Activated gamma-delta T cell (primary cell): ENCODE data around the gene TCF3.

Source experiments
- DNase-seq: peaks from one replicate; lab custom pipeline; 2025; lab: John Stamatoyannopoulos, UW

The TCF3 gene

DNA sequence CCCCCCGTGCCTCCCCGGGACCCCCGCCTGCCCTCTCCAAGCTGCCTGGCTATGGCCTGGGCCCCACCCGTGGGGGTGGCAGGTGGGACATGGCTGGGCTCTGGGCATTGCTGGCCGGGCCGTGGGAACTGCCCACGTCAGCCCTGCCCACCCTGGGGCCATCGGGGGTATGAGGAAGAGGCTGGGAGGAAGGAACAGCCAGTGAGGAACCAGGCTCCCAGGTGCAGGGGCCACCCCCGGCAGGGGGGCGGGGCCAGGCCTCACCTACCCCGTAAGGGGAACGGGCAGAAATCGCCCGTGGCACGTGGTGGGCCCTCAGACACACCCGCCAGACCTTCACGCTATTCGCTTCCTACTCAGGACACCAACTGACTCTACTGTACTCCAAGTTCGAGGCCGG, 22.4 kb downstream of the TCF3 start:
- DNase-seq = no peak

DNA sequence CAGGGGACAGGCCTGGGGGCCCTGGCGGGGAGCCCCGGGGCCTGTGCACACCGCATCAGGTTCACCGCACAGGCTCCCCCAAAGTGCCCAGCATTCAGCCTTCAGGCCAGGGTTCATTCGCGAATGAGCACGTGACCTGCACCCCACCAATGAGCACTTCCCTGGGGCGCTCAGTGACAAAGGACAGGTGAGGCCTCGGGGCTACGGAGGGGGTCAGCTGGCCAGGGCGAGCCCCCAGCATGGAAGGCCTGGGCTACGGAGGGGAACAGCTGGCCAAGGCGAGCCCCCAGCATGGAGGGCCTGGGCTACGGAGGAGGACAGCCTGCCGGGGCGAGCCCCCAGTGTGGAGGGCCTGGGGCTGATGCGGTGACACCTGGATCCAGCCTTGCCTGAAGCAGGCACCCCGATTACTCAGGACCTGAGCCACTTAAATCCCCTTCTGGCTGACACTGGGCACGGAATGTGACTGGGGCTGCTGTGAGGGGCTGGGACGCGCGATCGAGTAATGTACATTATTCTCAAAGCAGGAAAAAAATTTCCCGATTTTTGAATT, 23.1 kb downstream of the TCF3 start:
- no peak for DNase-seq

DNA sequence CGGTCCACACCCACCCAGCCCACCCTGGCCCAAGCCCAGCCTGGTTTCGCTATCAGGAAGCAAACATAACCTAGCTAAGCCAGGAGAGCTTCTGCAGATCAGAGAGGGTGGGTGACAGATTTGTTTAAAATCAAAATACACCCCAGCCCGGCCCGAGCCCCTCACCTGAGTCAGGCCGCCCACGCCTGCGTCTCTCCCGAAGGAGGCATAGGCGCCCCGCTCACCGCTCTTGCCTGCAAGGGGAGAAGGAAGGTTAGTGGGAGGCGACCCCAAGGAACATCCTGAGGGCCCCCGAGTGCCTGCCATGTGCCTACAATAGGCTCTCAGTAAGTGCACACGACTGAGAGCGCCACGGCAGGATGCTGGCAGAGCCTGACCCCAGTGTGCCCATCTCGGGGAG, 25.2 kb downstream of the TCF3 start:
- DNase-seq = no peak

DNA sequence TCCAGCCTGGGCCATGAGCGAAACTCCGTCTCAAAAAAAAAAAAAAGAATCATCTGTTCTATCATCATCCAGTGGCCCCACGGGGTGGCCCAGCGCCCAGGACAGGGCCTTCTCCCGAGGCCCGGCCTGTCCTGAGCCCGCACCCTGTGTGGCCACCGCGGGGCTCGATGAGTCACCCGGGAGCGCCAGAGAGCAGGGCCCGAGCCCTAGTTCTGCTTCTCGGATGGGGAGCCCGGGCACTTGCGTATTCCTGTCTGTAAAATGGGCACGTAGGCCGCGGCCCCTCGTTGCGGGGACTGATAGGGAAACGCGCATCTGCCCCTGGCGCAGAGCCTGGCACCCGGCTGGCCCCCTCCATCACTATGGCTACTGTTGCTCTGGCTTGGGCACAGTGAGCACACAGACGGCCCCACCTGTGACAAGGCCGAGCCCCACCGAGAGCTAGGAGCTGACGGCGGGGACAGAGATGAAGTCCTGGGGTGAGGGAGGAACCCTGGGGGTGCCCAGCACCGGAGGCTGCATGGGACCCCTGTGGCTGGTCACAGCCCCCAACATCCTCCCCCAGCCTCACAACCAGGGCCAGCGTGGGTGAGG, 25.9 kb downstream of the TCF3 start:
- DNase-seq = no peak

DNA sequence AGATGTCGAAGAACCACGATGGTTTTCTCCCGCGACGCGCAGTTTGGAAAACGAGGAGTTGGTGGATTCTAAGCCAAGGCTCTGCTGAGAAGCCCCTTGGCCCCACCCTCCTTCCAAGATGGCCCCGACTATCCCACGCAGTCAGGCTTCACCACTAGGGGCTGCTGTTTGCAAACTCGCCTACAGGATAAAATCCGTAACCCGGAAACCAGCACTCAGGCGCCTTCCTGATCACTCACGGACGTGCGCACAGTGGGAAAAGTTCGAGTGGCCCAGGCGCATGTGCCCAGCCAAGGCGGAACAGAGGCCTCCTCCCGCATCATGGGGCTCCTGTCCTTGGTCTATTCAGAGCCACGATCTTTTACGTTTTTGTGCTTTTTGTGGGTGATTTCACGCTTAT, 28.0 kb downstream of the TCF3 start:
- DNase-seq = no peak

DNA sequence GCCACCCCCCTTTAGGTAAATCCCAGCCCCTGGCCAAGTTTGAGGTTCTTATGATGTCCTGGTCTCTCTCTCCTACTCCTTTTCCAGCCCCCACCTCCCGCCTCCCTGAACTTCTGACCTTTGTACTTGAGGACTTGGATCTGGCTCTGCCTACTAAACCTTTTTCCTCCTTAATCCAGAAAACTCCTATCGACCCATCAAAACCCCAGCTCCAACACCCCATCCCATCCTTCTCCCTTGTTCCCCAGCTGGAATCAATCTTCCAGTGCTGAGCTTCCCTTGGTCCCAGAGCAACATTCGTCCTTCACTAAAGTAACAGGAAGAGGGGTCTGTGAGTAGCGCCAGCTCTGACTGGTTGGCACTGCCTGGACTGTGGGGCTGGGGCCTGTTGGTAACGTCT, 29.9 kb downstream of the TCF3 start:
- DNase-seq = no peak

DNA sequence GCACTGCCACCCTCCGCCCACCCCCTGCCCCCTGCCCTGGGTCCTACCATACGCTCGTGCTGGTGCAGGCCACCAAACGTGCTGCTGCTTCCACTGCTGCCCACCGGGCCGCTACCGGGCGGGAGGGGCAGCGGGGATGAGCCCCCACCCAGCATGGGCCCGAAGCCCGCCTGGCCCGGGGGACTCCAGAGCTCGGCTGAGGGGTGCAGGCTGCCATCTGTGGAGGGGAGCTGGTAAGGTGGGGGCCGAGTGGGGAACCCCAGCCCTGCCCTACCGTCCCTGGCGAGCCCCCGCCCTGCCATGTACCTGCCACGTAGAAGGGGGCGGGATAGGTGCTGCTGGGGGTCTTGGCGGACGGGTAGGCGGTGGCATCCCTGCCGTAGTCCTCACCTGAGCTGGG, 30.4 kb downstream of the TCF3 start:
- DNase-seq = no peak

DNA sequence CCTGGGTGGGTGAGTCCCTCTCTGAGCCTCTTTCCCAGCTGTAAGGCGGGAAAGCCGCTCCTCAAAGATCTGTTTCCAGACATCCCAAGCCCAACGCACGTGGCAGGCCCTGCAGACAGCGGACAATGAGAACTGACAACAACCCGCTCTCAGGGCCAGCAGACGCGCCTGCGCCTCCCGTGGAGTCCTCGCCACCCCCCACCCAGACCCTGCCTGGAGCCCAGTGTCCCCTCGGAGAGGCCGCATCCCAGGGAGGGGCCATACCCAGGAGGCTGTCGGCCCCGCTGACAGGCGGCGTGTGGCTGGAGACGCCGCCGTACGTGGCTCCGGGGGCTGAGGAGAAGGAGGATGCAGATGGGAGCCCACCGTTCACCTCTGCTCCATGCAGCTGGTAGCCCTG, 30.8 kb downstream of the TCF3 start:
- DNase-seq = no peak

DNA sequence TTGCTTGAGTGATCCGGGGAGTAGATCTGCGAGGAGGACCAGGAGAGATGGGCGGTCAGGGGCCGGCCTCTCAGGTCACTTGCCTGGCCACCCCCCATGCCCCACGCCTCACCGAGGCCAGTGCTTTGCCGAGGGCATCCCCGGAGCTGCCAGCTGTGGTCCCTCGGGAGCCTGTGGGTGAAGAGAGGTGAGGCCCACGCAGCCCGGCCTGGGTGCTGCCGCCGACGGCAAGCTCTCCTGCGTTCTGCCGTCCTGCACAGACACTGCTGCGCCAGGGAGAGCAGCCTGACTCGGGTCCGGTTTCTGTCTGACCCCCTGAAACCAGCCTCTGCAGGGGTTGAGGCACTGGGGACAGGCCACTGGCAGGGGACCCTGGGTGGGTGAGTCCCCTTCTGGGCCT, 31.4 kb downstream of the TCF3 start:
- no peak for DNase-seq

DNA sequence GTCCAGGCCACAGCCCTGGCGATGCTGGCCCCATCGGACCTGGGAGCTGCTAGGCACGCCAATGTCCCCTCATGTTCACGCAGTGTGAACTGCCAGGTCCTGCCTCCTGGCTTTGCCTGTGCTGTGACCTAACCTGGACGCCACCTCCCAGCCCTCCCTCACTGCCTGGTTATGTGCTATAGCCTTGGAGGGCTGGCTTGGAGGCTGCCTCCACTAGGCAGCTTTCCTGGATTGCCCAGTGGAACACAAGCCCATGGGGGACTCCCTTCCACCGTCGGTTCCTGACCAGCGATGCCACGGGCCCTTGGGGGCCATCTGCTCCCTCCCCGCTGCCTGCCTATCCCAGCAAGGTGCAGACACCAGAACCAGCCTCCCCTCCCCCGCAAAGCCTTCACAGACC, 31.9 kb downstream of the TCF3 start:
- DNase-seq = no peak

DNA sequence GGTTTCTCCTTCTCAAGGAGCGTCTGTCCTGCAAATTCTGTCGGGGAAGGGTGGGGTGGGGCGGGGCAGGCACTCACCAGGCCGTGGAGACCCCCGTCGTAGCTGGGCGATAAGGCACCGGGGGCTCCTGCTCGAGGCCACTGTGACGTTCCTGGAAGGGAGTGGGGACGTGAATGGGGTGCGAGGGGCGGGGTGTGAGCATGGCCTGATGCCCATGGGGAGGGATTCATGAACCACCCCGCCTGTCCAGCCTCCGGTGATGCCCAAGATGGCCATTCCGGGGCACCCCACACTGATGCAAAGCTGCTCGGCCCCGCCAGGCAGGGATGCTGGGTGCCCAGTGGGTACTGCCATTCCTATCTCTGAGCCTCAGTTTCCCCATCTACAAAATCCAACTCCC, 32.7 kb downstream of the TCF3 start:
- DNase-seq = no peak

DNA sequence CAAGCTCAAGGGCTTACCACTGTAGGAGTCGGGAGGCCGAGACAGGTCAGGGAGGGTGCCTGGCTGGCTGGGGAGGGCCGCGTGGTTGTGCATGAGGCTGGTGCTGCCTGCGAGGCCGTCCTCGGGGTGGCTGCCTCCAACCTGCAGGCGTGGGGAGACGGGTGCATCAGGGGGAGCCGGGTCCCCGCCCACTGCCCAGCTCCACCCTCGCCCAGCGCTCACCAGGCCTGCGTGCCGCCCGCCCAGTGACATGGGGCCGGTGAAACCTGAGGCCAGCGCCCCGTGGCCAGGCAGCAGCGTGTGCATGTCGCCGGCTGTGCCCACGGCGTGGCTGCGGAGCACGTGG, 33.3 kb downstream of the TCF3 start:
- no peak for DNase-seq

DNA sequence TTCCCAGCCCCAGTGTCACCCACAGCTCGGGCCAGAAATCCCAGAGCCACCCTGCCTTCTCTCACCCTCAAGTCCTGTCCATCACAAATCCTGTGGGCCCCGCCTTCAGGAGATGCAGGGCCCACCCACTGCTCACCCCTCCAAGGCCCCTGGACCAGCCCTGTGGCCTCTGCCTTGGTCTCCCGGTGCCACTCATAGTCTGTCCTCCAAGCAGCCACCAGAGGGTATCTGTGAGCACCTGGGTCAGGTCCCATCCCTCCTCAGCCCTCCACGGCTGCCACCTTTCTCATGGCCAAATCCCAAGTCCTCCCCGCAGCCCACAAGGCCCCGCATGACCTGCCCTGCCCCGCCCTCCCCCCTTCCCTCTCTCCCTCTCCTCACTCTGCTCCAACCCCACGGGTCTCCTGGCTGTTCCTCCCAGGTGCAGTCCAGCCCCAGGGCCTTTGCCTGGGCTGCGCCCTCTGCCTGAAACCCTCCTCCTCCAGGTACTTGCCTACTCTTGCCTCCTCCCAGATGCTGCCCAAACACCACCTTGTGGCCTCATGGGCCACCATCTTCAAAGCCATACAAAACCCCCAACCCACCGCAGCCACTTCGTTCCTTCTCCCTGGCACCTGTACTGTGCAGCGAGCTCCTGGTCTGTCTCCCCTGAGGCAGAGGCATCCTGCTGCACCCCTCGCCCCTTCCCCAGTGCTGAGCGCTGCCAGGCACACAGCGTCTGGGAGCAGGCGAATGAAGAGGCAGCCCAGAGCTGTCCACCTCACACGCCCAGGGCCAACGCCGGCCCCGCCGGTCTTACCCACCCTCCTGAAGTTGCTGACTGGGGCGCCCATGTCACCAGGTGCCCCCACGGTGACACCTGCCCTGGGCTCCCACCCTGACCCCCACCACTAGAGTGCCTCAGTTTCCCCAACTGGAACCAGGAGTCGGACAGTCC, 34.0 kb downstream of the TCF3 start:
- DNase-seq = no peak

DNA sequence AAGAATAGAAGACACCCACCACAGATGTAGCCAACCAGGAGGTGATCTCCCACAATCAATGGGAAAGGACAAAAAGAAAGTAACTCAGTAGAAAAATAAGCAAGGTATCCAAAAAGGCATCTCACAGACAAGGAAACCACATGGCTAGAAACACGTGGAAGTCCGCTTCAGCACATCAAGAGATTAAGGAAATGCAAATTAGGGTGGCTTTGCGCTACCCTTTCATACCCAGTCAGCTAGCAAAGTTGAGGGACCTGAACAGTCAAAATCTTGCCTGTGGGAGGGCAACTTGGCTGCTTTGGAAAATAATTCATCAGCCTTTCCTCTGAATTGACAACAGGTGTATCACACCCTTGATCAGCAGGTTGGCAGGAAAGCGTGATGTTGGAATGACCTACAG, 35.5 kb downstream of the TCF3 start:
- no peak for DNase-seq

DNA sequence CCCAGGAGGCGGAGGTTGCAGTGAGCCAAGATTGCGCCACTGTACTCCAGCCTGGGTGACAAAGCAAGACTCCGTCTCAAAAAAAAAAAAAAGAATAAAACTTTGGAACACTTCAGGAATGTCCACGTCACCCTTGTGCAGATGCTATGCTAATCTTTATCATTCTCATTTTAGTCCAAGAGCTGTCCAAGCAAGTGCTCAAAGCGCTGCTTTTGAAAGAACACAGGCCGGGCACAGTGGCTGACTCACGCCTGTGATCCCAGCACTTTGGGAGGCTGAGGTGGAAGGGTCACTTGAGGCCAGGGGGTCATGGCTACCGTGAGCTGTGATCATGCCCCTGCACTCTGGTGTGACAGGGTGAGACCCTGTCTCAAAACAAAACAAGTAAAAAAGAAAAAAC, 36.0 kb downstream of the TCF3 start:
- no peak for DNase-seq

DNA sequence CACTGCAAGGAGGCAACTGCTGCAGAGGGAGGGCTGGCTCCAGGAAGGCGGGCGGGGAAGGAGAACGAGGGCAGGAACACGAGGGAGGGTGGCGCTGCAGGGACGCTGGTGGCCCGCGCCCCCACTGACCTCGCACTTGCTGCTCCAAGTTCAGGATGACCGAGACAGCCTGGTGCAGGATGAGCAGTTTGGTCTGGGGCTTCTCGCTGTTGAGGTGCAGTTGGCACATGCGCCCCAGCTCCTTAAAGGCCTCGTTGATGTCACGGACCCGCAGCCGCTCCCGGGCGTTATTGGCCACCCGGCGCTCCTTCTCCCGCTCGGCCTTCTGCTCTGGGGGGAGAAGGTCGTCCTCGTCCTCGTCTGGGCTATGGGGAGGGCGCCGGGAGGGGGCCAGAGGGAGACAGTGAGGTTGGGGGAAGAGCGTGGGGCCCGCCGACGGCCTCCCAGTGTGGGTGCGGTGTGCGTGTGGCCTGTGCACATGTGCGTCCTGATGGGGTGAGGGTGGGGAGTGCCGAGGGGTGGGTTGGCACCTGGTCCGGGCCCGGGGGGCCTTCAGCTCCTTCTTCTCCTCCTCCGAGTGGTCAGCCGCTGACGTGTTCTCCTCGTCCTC, 37.2 kb downstream of the TCF3 start:
- DNase-seq = no peak

DNA sequence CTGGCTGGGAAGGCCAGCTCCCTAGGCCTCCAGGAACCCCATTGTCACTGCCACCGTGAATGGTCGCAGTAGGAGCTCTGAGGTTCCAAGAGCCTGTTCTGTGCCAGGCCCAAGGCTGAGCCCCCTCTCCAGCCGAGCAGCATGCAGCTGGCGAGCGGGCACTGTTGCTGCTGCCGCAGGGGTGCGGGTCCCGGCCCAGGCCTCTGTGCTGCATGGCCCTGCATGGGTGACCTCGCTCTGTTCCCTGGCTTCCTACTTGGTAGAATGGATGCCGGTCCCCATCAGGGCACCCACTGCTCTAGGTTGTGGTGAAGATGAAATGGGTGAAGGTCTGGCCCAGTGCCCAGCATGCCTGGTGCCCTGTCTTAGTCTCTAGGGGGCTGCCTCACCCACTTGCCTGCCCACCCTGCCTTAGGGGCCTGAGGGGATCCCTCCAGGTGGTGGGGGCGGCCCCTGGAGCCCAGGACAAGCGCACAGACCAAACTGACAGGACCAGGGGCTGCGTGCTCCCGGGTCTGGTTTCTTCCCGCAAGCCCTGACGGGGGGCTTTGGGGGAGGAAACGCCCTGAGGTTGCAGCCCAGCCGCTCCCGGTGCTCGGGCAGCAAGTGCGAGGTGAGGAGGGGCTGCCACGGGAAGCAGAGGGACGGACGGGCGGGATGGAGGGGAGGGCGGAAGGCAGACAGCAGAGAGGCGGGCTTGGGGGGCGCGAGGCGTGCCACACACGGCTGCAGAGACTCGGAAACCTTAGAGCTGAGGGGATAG, 38.4 kb downstream of the TCF3 start:
- DNase-seq = no peak

DNA sequence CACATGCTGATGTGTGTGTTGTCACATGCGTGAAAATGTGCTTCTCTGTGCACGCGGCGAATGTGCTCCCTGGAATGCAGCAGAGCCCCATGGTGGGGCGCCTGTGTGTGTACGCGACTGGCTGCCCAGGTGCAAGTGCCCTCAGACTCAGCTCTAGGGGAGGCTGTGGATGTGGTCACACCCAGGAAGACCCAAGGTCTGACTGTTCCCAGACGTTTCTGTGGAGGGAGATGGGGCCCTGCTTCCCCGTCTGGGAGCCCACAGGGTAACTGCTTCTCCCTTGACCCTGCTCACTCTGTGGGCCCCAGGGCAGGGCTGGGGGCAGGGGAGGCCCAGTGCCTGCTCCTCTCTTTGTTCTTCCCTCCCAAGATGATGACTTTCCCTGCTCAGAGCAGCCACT, 39.3 kb downstream of the TCF3 start:
- DNase-seq = no peak

DNA sequence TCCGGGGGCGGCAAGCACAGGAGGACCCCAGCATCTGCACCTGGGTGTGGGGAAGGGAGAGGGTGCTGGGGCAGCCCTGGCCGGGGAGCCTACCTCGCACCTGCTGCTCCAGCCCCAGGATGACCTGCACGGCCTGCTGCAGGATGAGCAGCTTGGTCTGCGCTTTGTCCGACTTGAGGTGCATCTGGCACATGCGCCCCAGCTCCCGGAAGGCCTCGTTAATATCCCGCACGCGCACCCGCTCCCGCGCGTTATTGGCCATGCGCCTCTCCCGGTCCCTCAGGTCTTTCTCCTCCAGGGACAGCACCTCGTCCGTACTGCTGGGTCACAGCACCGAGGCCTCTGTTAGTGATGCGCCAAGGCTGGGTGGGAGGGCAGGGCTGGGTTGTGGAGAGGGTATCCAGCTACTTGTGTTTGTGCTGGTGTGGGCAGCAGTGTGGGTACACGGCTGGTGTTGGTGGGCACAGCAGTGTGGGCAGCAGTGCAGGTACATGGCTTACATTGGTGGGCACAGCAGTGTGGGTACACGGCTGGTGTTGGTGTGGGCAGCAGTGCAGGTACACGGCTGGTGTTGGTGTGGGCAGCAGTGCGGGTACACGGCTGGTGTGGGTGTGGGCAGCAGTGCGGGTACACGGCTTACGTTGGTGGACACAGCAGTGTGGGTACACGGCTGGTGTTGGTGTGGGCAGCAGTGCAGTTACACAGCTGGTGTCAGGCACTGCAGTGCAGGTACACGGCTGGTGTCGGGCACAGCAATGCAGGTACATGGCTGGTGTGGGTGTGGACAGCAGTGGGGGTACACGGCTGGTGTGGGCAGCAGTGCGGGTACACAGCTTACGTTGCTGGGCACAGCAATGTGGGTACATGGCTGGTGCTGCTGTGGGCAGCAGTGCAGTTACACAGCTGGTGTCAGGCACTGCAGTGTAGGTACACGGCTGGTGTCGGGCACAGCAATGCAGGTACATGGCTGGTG, 40.0 kb downstream of the TCF3 start:
- no peak for DNase-seq

DNA sequence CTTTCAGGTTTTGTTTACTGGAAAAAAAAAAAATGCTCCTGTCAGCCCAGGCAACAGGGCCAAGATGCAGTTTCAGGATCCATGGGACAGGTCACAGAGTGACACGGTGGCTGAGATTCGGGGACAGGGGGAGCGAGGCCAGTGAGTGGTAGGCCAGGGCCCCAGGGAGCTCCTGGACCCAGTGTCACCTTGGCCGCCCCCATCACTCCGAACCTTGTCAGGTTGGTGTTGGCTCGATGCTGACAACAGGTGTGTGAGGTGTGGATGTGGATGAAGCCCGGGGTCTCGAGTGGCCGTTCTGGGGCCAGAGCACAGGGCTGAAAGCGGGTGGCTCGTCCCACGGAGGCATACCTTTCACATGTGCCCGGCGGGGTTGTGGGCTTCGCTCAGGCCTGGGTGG, 41.1 kb downstream of the TCF3 start:
- DNase-seq = no peak

DNA sequence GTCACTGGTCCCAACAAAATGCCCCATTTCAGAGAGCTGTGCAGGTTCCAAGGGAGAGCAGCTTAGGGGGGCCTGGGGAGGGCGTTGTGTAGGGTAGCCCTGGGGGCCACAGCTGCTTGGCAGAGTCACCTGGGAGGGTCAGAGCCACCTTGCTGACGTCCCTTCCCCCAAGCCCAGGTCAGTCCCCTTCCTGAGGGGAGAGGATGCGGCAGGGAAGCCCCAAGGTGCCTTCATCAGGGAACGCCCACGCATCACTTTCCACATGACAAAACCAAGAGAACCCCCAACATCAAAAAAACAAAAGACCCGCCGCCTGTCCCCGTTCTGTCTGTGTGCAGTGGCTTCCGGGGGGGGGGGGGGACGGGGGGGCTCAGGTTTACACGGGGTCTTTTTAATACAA, 41.8 kb downstream of the TCF3 start:
- DNase-seq = no peak
